ENCODE data around the gene EIF5AL1. TPM values are rescaled to one million over a fixed set of nuclear protein-coding genes. Genes with fewer than 3 reads are reported as not detected.

EIF5AL1 gene
- total RNA-seq, 1 experiment from 2014 or later = 0.39 TPM

DNA sequence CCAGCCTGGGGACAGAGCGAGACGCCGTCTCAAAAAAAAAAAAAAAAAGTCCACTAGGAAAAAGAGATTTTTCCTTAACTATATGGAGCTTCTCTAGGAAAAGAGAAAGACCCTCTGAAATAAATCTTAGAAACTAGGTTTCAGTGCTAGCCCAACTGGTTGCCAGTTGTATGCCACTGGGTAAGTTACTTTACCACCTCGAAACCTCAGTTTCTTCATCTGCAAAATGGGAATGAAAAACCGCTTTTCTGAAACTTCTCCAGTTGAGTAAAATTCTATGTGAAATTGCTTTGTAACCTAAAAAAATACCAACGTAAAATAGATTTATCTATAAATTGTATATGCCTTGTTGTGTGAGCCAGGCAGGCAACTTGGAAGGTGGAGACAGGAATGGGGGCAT lies 16.5 kb upstream of the EIF5AL1 start:
- H3K14ac ChIP-seq (ENCODE audit: insufficient read depth, low read length) = no peak overlapping the region
- H3K18ac ChIP-seq (ENCODE audit: insufficient read length, low read depth, low read length) = no peak overlapping the region
- H3K4me1 ChIP-seq (ENCODE audit: insufficient read depth, low read length) = no peaks in the 10 kb centered on the region
- no peak overlapping the region for H2BK120ac ChIP-seq (ENCODE audit: low read depth, low read length, poor library complexity, severe bottlenecking)
- H3K23me2 ChIP-seq (ENCODE audit: insufficient read length, low read depth, low read length, poor library complexity, severe bottlenecking) = no peaks in the 10 kb centered on the region
- no peak overlapping the region for H3T11ph ChIP-seq (ENCODE audit: low read length)
- no peaks in the 10 kb centered on the region for H3K79me2 ChIP-seq (ENCODE audit: insufficient read depth, low read length)
- no peak overlapping the region for H2BK5ac ChIP-seq (ENCODE audit: insufficient read length, low read length)
- Mint-ChIP-seq H3K4me3 (no peak overlapping the region), H3K36me3 (ENCODE audit: insufficient read depth in 1 of 3, low read depth in 3 of 3) (0 out of 7 replicates have a peak, but pooled peaks cover 0 to 2% (median 0%) of the 10 kb centered on the region in 3 experiments), H3K27me3 (ENCODE audit: low read depth) (peaks cover 53% of the 10 kb centered on the region), H3K9me3 (peaks cover 0 to 3% of the 10 kb centered on the region in 2 experiments; a peak in 2 of 5 replicates), H3K27ac (no peak overlapping the region), H3K4me1 (peaks cover 3 to 6% of the 10 kb centered on the region in 2 experiments)
- H2AK5ac ChIP-seq (ENCODE audit: insufficient read length, low read length) = no peak overlapping the region
- H3K27ac ChIP-seq (ENCODE audit: insufficient read length, low read depth, low read length) = no peak overlapping the region
- no peak overlapping the region for H3K56ac ChIP-seq (ENCODE audit: insufficient read length, low read depth, low read length)
- DNase-seq = no peak
- H4K20me1 ChIP-seq (ENCODE audit: control insufficient read depth, insufficient read depth, insufficient read length) = no peaks in the 10 kb centered on the region
- no peak overlapping the region for H3K4ac ChIP-seq (ENCODE audit: low read depth, low read length)
- no peak overlapping the region for H4K8ac ChIP-seq (replicated peaks; ENCODE audit: insufficient read length, low read depth, low read length)
- H3K79me1 ChIP-seq (ENCODE audit: insufficient read depth, low read depth, low read length, poor library complexity, severe bottlenecking) = no peaks in the 10 kb centered on the region
- no peak overlapping the region for H3K9ac ChIP-seq (ENCODE audit: extremely low read depth, insufficient read length, low read length)
- TF ChIP-seq, protein P1, sequence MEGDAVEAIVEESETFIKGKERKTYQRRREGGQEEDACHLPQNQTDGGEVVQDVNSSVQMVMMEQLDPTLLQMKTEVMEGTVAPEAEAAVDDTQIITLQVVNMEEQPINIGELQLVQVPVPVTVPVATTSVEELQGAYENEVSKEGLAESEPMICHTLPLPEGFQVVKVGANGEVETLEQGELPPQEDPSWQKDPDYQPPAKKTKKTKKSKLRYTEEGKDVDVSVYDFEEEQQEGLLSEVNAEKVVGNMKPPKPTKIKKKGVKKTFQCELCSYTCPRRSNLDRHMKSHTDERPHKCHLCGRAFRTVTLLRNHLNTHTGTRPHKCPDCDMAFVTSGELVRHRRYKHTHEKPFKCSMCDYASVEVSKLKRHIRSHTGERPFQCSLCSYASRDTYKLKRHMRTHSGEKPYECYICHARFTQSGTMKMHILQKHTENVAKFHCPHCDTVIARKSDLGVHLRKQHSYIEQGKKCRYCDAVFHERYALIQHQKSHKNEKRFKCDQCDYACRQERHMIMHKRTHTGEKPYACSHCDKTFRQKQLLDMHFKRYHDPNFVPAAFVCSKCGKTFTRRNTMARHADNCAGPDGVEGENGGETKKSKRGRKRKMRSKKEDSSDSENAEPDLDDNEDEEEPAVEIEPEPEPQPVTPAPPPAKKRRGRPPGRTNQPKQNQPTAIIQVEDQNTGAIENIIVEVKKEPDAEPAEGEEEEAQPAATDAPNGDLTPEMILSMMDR (conservative IDR thresholded peaks at IDR 0.05) = no peak
- no peak overlapping the region for H2BK12ac ChIP-seq (ENCODE audit: insufficient read length, low read depth, low read length)
- H3K23ac ChIP-seq (ENCODE audit: insufficient read length, low read depth, low read length) = no peak overlapping the region
- no peak overlapping the region for H2AFZ ChIP-seq (ENCODE audit: low read length)
- no peak overlapping the region for H4K5ac ChIP-seq (ENCODE audit: insufficient read length, low read depth, low read length)
- H3K4me2 ChIP-seq (ENCODE audit: insufficient read depth, insufficient read length, low read length) = no peak overlapping the region
- no peaks in the 10 kb centered on the region for H3K9me3 ChIP-seq (ENCODE audit: control insufficient read depth, low read depth, low read length)
- WGBS (ENCODE audit: extremely low coverage, insufficient read length, low lambda C conversion rate) = no CpG with 5 or more reads among the region's 6 CpGs
- H4K91ac ChIP-seq (ENCODE audit: insufficient read length, low read depth, low read length) = no peak overlapping the region
- no peak overlapping the region for H2BK20ac ChIP-seq (ENCODE audit: low read depth, low read length, poor library complexity, severe bottlenecking)
- H3K27me3 ChIP-seq (ENCODE audit: insufficient read depth, low read length) = no peaks in the 10 kb centered on the region
- no peak overlapping the region for H2BK15ac ChIP-seq (ENCODE audit: low read depth, low read length)
